ENCODE results near the gene ZNF84. TPM values are rescaled to one million over a fixed set of nuclear protein-coding genes. Genes with fewer than 3 reads are reported as not detected.

Gene ZNF84
- total and polyA plus RNA-seq, 9 of the 15 experiments (the other 6 are each of a cell fraction or from before 2014, with no cell fraction given), result 8.8 to 24.3 (median 12.1) TPM

- in situ Hi-C loops (cut with MboI) (no loop called here), intact Hi-C loops (cut with micrococcal nuclease) (no loop called here)
- no peak overlapping the region for H2AFZ ChIP-seq (ENCODE audit: low read depth, low read length)
- H3K36me3 ChIP-seq (ENCODE audit: control insufficient read depth, insufficient read depth, low read length), result peaks cover 59% of the 10 kb centered on the region
- no peak overlapping the region for H3K9ac ChIP-seq (ENCODE audit: insufficient read depth in 1 of 2, low read depth in 2 of 2, low read length in 2 of 2)
- ATAC-seq (no peak), DNase-seq (ENCODE audit: extremely low read depth in 1 of 4, low spot score in 3 of 4) (no peak), FAIRE-seq (no peak)
- H3K27ac ChIP-seq (ENCODE audit: extremely low read depth, low read depth, low read length), result no peak overlapping the region
- H4K20me1 ChIP-seq (replicated peaks; ENCODE audit: control insufficient read depth, insufficient read depth, low read length), result no peaks in the 10 kb centered on the region
- ChIA-PET POLR2A (interaction anchor here (1.0 kb wide), 1 partner anchor 8 kb away, joined by 3 read pairs; no protein-coding TSS in a partner anchor), CTCF (ENCODE audit: low intra/inter-chr PET ratio) (no interaction called here)
- H3K4me1 ChIP-seq (replicated peaks in 1 of 2; ENCODE audit: control insufficient read depth in 2 of 2, insufficient read depth in 2 of 2, low read length in 2 of 2), result no peaks in the 10 kb centered on the region
- BruUV-seq (replicated peaks), result no TSS peak
- peaks cover 17% of the 10 kb centered on the region for H3K9me3 ChIP-seq (replicated peaks; ENCODE audit: control insufficient read depth, insufficient read depth, low read depth, low read length)
- WGBS (ENCODE audit: insufficient coverage, low coverage, missing lambda C conversion rate), result 96% methylated on average over 3 of the region's 3 CpGs
- no peaks in the 10 kb centered on the region for H3K79me2 ChIP-seq (ENCODE audit: control insufficient read depth, insufficient read depth, low read length)
- no peaks in the 10 kb centered on the region for H3K27me3 ChIP-seq (ENCODE audit: control insufficient read depth in 2 of 2, insufficient read depth in 2 of 2, low read length in 2 of 2)
- no peaks in the 10 kb centered on the region for H3K9me1 ChIP-seq (ENCODE audit: control insufficient read depth, insufficient read depth, low read length)
- no peak overlapping the region for H3K4me3 ChIP-seq
- H3K4me2 ChIP-seq (ENCODE audit: insufficient read depth, low read length), result no peak overlapping the region
- TF ChIP-seq FOXM1 (IDR thresholded peaks at IDR 0.05; ENCODE audit: low read depth), result no peak
- TF ChIP-seq FOXM1 (CRISPR knock-in tag; IDR thresholded peaks at IDR 0.05; ENCODE audit: low read depth), result no peak
- TF ChIP-seq NFIC (IDR thresholded peaks at IDR 0.05), result no peak
- no peak for TF ChIP-seq KLF1 (tag; IDR thresholded peaks at IDR 0.05)
- no peak for TF ChIP-seq WHSC1 (IDR thresholded peaks at IDR 0.05; ENCODE audit: low read length)
- TF ChIP-seq SMAD2 (IDR thresholded peaks at IDR 0.05; ENCODE audit: low read depth, low read length), result no peak
- no peak for TF ChIP-seq PHF20 (IDR thresholded peaks at IDR 0.05; ENCODE audit: partially characterized antibody)
- TF ChIP-seq SMARCB1 (IDR thresholded peaks at IDR 0.05; ENCODE audit: insufficient read length, low read depth), result no peak
- no peak for TF ChIP-seq TFAP4 (CRISPR knock-in tag; IDR thresholded peaks at IDR 0.05; ENCODE audit: borderline replicate concordance)
- no peak for TF ChIP-seq SMARCE1 (IDR thresholded peaks at IDR 0.05)
- TF ChIP-seq ZNF511 (CRISPR knock-in tag; IDR thresholded peaks at IDR 0.05), result no peak
- no peak for TF ChIP-seq SMAD3 (CRISPR knock-in tag; conservative IDR thresholded peaks at IDR 0.05)
- TF ChIP-seq USF1 (CRISPR knock-in tag; IDR thresholded peaks at IDR 0.05), result no peak
- TF ChIP-seq POLR2H (tag; IDR thresholded peaks at IDR 0.05; ENCODE audit: low read depth), result no peak
- TF ChIP-seq HDAC2 (IDR thresholded peaks at IDR 0.05), result no peak
- no peak for TF ChIP-seq CTBP1 (IDR thresholded peaks at IDR 0.05; ENCODE audit: borderline replicate concordance)
- TF ChIP-seq PTTG1 (tag; IDR thresholded peaks at IDR 0.05; ENCODE audit: low read depth), result no peak
- TF ChIP-seq ZFP30 (CRISPR knock-in tag; IDR thresholded peaks at IDR 0.05; ENCODE audit: borderline replicate concordance), result no peak
- no peak for TF ChIP-seq NBN (IDR thresholded peaks at IDR 0.05; ENCODE audit: low read depth)
- TF ChIP-seq ZBTB9 (CRISPR knock-in tag; IDR thresholded peaks at IDR 0.05), result no peak
- TF ChIP-seq RFX7 (CRISPR knock-in tag; IDR thresholded peaks at IDR 0.05), result no peak
Measured at GRCh38 chr12:133046698-133047097, 9.4 kb downstream of the ZNF84 start.

All from K562 (cell line).